Activated T-cell treated with anti-CD3 and anti-CD28 coated beads for 4 hours (primary cell): ENCODE measurements around the gene PEX6.

ENCODE experiments used
- DNase-seq: peaks from one replicate; pipeline ENCODE4 v3.0.0-alpha.2; 2020

The PEX6 gene

DNA sequence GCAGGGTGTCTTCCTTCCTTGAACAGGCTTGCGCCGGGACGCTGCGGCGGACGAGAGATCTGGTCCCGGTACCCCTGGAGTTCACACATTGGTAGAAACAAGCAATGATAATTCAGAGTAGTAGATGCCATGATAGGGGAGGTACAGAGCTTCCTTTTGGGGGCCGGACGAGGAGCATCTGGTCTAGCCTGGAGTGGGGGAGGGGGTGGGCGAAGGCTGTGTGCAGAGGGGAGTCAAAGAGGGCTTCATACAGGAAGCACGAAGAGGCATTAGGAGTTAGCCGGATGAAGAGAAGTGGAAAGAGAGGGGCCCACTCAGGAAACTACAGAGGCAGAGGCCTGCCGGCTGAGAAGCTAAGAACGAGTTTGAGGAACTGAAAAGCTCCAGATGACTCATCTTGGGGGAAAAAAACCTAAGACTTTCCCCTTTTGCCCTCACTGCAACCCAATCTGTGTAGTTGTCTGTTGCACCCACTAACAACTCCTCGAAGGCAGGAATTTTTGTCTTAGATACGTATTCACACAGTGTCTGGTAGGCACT, 49.1 kb downstream of the PEX6 start:
- peak; percentile 42 for DNase-seq

GRCh38 chr6:42928986-42929820, 49.8 kb downstream of the PEX6 start, which contains the start of gene CNPY3:
Gene CNPY3, plus strand, starts transcription at chr6:42929480. Its CDS starts 91 bp downstream, at chr6:42929571.
- DNase-seq, result peak; percentile 75

DNA sequence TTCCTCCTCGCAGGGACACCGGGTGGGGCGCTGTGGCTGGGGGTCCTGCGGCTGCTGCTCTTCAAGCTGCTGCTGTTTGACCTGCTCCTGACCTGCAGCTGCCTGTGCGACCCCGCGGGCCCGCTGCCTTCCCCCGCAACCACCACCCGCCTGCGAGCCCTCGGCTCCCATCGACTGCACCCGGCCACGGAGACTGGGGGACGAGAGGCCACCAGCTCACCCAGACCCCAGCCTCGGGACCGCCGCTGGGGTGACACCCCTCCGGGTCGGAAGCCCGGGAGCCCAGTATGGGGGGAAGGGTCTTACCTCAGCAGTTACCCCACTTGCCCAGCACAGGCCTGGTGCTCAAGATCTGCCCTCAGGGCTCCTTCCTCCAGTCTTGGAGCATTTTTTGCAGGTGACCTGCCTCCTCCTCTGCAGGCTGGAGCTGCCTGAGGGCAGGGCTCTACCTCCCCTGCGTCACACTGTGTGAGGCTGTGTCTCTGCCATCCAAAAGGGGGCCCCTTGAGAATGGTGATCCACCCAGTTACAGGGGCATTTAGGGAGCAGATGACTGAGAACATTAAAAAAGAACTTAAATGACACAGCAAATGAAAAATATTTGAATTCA, 53.6 kb downstream of the PEX6 start:
- DNase-seq, result no peak

GRCh38 chr6:42923666-42924065, 55.3 kb downstream of the PEX6 start:
- DNase-seq, result no peak

DNA sequence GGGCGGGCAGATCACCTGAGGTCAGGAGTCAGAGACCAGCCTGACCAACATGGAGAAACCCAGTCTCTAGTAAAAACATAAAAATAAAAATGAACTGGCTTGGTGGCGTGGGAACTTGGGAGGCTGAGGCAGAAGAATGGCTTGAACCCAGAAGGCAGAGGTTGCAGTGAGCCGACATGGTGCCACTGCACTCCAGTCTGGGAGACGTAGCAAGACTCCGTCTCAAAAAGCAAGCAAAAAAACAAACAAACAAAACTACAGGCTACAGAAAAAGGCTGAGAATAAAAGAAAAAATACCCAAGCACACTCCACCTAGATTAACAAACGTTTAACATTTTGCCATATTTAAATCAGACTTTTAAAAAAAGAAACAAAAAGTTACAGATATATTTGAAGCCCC, 57.2 kb downstream of the PEX6 start:
- DNase-seq, result no peak

DNA sequence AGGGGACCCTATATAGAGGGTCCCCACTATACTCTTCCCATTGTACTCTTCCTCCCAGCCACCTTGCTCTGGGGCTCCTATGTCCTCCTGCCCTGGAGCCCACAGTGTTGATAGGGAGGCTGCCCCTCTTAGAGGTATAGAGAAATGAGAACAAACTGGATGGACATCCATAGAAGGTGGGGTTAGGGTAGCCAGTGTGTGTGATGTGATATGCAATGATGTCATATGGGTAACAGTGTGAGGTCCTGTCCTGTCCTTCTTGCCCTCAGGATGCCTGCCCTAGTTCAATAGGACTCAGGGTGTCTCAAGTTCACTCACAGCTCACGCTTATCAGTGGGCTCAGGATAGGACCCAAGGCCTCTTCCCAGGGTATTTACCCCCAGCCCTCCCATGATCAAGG, 62.7 kb downstream of the PEX6 start:
- no peak for DNase-seq

DNA sequence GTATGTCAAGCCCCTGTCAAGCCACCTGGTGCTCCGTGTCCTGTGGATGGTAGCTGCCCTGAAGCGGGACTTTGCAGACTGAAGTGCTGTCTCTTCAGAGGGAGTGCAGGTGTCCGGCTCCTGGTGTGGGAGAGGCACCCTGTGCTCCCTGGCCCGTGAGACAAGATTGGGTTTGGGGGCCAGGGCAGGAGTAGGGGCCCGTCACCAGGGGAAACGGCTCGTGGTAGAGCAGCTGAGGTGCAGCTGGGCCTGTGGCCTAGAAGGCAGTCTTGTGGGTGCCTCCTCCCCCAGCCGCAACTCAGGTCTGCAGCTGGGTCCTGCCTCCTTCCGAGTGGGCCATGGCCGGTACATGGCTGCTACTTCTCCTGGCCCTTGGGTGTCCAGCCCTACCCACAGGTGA, 63.2 kb downstream of the PEX6 start, which contains the start of gene PTCRA:
TSS of gene PTCRA (plus strand) at position 322 of the 400 bp plus-strand sequence. CDS start at position 339, 17 bp downstream.
- DNase-seq, result no peak

DNA sequence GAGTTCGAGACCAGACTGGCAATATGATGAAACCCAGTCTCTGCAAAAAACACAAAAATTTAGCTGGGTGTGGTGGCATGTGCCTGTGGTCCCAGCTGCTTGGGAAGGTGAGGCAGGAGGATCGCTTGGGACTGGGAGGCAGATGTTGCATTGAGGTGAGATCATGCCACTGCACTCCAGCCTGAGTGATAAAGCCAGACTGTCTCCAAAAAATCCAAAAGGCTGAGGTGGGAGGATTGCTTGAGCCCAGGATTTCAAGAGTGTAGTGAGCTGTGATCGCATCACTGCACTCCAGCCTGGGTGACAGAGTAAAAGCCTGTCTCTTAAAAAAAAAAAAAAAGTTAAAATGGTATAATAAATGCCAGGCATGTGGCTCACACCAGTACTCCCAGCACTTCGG, 64.4 kb downstream of the PEX6 start:
- DNase-seq, result no peak
